Measurements from ENCODE around the gene RPP38. TPM values are rescaled to one million over a fixed set of nuclear protein-coding genes. Genes with fewer than 3 reads are reported as not detected.

RPP38 gene
- total RNA-seq, 2 donors from 2014 or later = 9.3 to 18.3 TPM

DNA sequence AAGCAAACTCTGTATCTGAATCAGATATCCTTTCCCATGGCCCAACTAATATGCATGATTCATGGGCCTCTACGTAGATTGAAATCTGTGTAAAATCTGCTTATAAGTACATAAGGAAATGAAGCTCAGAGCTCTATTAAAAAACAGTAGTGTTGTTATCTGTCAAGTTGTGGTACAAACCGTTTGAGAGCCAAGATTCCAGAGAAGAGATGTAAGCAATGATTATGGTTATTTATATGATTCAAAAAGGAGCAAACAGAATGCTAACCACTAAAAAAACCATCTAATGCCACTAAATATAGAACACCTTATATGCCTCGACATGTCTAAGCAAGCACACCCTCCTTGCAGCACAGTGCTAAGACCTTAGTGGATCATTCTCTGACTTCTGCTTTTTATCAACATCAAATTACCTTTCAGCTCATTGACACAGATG is 26.6 kb downstream of the RPP38 start:
- Mint-ChIP-seq H3K9me3 (no peaks in the 10 kb centered on the region), H3K27ac (peak overlapping the region; percentile 95), H3K4me1 (peaks cover 24% of the 10 kb centered on the region), H3K27me3 (no peaks in the 10 kb centered on the region), H3K4me3 (peak overlapping the region; percentile 65), H3K36me3 (ENCODE audit: low read depth) (peaks cover 57% of the 10 kb centered on the region)
- ATAC-seq (replicated peaks) = peak; percentile 82

DNA sequence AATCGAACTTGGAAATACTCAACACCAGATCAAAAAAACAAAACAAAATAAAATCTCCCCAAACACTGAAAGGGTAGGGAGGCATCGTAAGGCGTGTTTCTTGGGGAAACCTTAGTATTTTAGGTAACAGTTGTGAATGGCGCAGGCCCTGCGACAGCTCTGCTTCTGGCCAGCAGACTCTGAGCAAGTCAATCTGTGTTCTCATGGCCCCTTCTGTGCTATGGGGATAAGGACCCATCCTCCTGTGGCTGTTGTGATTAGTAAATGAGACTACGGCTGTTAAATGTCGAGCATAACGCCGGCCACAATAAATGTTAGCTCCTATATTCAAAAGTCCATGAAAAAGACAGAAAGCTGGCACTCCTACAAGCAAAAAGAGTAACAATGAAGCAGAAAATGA is 27.0 kb downstream of the RPP38 start:
- Mint-ChIP-seq H3K27ac (peak overlapping the region; percentile 95), H3K36me3 (ENCODE audit: low read depth) (peaks cover 60% of the 10 kb centered on the region), H3K4me1 (peaks cover 24% of the 10 kb centered on the region), H3K27me3 (no peaks in the 10 kb centered on the region), H3K9me3 (no peaks in the 10 kb centered on the region), H3K4me3 (peak overlapping the region; percentile 65)
- ATAC-seq (replicated peaks) = no peak

DNA sequence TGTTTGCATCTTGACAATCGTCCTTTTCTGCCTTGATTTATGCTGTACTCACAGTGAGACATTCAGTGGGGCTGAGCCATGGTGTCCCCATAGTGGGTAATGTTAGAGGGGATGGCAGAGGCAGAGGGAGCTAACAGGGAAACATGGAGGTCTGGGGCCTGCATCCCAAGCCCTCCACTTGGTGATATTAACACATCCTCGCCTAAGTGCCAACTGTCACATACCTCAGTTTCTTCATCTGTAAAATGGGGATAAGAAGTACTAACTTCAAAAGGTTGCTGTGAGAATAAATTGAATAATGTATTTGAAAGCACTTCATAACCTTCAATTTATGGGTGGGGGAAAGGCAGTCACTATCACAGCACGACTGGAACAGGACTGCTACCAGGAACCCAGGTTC is 27.8 kb downstream of the RPP38 start:
- ATAC-seq (replicated peaks) = no peak
- peaks cover 20% of the 10 kb centered on the region for H3K4me1 Mint-ChIP-seq
- no peaks in the 10 kb centered on the region for H3K9me3 Mint-ChIP-seq
- peak overlapping the region; percentile 65 for H3K4me3 Mint-ChIP-seq
- peak overlapping the region; percentile 95 for H3K27ac Mint-ChIP-seq
- H3K36me3 Mint-ChIP-seq (ENCODE audit: low read depth) = peaks cover 67% of the 10 kb centered on the region
- no peaks in the 10 kb centered on the region for H3K27me3 Mint-ChIP-seq

DNA sequence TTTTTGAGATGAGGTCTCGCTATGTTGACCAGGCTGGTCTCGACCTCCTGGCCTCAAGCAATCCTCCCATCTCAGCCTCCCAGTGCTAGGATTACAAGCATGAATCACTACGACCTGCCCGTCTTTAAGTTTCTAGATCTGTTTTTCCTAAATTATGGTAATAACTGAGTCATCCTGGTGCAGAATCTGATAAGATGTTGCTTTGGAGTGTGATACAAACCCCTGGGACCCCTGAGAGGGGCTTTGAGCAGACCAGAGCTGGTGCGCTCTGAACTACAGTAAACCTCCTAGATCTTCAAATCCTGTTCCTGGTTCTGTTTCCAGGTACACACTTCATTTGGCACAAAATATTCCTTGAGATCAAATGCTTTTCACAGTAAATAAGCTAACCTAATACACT is 34.2 kb downstream of the RPP38 start:
- no peak for ATAC-seq (replicated peaks)
- Mint-ChIP-seq H3K9me3 (no peaks in the 10 kb centered on the region), H3K36me3 (ENCODE audit: low read depth) (peaks cover 89% of the 10 kb centered on the region), H3K27ac (no peak overlapping the region), H3K27me3 (no peaks in the 10 kb centered on the region), H3K4me1 (no peaks in the 10 kb centered on the region), H3K4me3 (no peak overlapping the region)

DNA sequence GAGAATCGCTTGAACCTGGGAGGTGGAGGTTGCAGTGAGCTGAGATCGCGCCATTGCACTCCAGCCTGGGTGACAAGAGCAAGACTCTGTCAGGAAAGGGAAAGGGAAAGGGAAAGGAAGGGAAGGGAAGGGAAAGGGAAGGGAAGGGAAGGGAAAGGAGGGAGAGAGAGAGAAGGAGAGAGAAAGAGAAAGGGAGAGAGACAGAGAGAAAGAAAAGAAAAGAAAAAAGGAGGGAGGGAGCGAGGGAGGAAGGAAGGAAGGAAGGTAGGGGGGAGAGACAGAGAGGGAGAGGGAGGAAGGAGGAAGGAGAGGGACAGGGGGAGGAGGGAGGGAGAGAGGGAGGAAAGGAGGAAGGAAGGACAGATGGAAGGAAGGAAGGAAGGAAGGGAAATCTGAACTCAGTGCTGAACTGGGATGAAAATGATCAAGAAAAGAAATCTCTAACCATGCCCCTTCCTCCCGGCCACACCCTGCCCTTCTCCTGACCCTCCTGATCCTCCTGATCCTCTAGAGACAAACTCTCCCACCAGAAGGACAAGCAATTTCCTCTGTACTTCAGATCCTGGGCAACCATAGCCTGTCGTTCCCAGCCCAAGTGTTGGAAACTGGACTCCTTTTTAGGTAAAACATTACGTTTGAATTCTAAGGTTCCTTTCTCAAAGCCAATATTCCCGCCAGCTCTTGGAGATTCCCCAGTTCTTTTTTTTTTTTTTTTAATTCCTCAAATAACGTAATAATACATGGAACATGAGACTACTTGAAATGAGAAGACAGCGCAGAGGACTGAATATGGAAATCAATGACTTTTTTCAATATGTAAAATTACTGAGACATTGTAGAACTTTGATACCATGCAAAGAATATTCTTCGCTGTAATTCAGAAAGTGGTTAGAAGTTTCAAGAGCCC is 39.2 kb downstream of the RPP38 start:
- no peak for ATAC-seq (replicated peaks)
- H3K4me3 Mint-ChIP-seq = no peak overlapping the region
- H3K4me1 Mint-ChIP-seq = peaks cover 11% of the 10 kb centered on the region
- peak overlapping the region; percentile 33 for H3K27ac Mint-ChIP-seq
- peaks cover 95% of the 10 kb centered on the region for H3K36me3 Mint-ChIP-seq (ENCODE audit: low read depth)
- no peaks in the 10 kb centered on the region for H3K9me3 Mint-ChIP-seq
- H3K27me3 Mint-ChIP-seq = no peaks in the 10 kb centered on the region

DNA sequence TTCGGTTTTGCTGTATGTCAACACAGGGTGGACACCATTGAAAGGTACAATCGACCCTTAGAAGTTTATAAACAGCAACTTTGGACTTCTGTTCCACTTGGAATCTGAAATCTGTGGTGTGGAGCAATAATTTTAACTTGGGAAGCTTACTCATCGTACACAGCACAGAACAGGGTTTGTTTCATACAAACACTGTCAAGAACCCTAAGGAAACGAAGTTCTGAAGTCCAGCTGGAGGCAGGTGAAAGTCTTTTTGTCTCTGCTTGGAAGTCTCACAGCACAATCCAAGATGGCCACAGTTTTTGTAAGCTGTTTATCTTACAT is 39.8 kb downstream of the RPP38 start:
- peaks cover 17% of the 10 kb centered on the region for H3K4me1 Mint-ChIP-seq
- peak overlapping the region; percentile 33 for H3K27ac Mint-ChIP-seq
- H3K27me3 Mint-ChIP-seq = no peaks in the 10 kb centered on the region
- H3K36me3 Mint-ChIP-seq (ENCODE audit: low read depth) = peaks cover 92% of the 10 kb centered on the region
- ATAC-seq (replicated peaks) = no peak
- no peaks in the 10 kb centered on the region for H3K9me3 Mint-ChIP-seq
- no peak overlapping the region for H3K4me3 Mint-ChIP-seq

DNA sequence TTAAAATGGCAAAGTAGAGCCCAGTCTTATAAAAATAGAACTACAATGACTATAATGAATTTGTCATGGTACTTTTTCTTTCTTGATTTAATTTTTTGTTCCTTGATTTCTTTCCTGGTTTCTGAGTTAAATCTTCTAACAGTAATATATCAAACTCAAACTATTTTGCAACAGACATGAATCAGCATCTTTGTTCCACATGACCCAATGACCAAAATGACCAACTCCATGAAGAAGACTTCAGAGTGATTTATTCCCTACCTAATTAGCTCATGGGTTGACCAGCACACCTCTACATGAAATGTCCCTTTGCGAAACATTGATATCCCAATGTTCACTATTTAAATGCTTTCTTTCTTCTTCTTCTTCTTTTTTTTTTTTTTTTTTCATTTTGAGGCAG is 40.5 kb downstream of the RPP38 start:
- no peak overlapping the region for H3K4me3 Mint-ChIP-seq
- H3K27ac Mint-ChIP-seq = no peak overlapping the region
- H3K36me3 Mint-ChIP-seq (ENCODE audit: low read depth) = peaks cover 88% of the 10 kb centered on the region
- H3K9me3 Mint-ChIP-seq = no peaks in the 10 kb centered on the region
- H3K27me3 Mint-ChIP-seq = no peaks in the 10 kb centered on the region
- no peak for ATAC-seq (replicated peaks)
- H3K4me1 Mint-ChIP-seq = peaks cover 18% of the 10 kb centered on the region

DNA sequence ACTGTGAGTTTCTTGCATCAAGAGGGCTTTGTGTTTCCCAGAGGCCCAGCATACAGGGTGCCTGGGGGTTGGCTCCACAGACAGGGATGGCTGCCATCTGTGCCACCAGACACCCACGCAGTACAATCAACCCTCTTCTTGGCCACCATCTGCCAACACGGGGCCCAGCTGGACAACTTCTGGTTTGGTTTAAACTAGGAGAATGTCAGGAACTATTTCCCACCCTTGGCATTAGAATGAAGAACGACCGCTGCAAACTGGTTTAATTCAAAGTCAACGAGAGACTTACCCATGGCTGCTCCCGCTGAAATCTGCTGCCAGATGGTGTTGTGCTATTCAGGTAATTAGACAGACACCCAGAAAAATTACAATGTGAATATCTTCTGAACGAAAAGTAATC is 43.5 kb downstream of the RPP38 start:
- H3K4me3 Mint-ChIP-seq = peak overlapping the region; percentile 58

DNA sequence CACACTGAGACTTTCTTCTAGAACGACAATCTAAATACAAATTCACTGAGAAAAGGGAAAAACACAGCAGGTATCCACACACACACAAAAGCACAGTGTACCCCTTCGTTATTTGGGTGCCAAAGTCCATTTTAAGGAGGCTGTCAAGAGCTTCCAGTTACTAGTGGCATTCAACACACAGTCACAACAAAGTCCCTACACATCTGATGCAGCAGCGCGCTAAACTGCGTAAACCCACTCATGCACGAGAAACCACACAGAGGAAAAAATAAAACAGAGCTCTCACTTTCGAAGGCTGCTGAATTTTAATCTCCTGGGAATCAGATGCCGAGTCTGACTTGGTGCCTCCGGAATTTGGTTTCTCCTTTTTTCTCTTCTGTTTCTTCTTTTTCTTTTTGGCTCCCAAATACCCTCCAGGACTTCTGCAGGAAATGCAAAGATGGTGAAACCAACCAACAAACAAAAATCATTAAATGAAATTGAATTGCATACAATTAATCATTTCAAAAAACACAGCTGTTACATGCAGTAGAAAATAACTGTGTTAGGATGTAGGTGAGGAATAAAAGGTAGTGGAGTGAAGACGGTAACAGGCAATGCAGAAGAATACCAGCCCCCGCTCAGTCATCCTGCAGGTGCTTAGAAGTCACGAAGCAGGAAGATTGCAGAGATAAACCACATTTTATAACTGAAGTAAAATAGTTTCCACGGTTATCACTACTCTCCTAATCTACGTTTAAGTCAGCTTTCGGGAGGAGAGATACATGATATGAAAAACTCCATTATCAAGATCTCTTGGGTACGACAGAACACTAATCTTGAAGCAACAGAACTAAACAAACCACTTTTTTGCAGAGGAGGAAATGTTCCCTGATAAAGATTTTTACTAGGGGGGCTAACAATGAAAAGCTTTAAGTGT is 44.2 kb downstream of the RPP38 start:
- Mint-ChIP-seq H3K27me3 (no peaks in the 10 kb centered on the region), H3K4me1 (peaks cover 28% of the 10 kb centered on the region), H3K36me3 (ENCODE audit: low read depth) (peaks cover 51% of the 10 kb centered on the region), H3K9me3 (no peaks in the 10 kb centered on the region), H3K4me3 (peak overlapping the region; percentile 58), H3K27ac (peak overlapping the region; percentile 43)
- peak; percentile 91 for ATAC-seq (replicated peaks)

More for the DNA sequence above, 43.5 kb downstream of the RPP38 start:
- Mint-ChIP-seq H3K4me1 (peaks cover 22% of the 10 kb centered on the region), H3K27me3 (no peaks in the 10 kb centered on the region), H3K36me3 (ENCODE audit: low read depth) (peaks cover 58% of the 10 kb centered on the region), H3K9me3 (no peaks in the 10 kb centered on the region), H3K27ac (peak overlapping the region; percentile 43)
- no peak for ATAC-seq (replicated peaks)

DNA sequence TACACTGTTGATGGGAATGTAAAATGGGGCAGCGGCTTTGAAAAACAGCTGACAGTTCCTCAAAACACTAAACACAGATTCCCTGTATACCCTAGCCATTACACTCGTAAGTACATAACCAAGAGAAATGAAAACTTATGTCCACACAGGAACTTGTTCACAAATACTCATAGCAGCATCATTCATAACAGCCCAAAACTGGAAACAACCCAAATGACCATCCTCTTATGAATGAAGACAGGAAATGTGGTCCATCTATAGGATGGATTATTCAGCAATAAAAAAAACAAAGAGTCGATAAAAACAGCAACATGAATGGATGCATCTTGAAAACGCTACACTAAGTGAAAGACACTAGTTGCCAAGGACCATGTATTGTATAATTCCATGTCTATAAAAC is 47.6 kb downstream of the RPP38 start:
- Mint-ChIP-seq H3K9me3 (no peaks in the 10 kb centered on the region), H3K27ac (no peak overlapping the region), H3K4me1 (peaks cover 25% of the 10 kb centered on the region), H3K36me3 (ENCODE audit: low read depth) (peaks cover 19% of the 10 kb centered on the region), H3K4me3 (no peak overlapping the region), H3K27me3 (no peaks in the 10 kb centered on the region)
- ATAC-seq (replicated peaks) = no peak

DNA sequence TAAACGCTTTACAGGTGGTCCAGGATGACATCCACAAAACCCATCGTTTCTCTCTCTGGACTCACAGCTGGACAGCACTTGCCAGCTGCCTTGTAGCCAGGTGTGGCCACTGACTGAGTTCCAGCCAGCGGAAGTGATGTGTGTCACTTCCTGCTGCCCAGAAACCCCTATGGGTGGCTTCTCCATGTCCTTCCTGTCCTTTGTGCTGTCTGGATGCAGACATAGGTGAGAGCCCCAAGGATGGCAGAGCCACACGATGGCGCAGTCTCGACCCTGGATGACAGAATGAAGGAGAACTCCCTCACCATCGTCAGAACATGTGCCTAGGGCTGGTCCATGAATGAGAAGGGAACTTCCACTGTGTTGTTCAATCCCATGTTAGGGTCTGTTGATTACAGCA is 49.2 kb downstream of the RPP38 start:
- no peaks in the 10 kb centered on the region for H3K27me3 Mint-ChIP-seq
- H3K27ac Mint-ChIP-seq = peak overlapping the region; percentile 69
- no peaks in the 10 kb centered on the region for H3K9me3 Mint-ChIP-seq
- peaks cover 3% of the 10 kb centered on the region for H3K36me3 Mint-ChIP-seq (ENCODE audit: low read depth)
- H3K4me1 Mint-ChIP-seq = peaks cover 21% of the 10 kb centered on the region
- no peak overlapping the region for H3K4me3 Mint-ChIP-seq
- no peak for ATAC-seq (replicated peaks)

DNA sequence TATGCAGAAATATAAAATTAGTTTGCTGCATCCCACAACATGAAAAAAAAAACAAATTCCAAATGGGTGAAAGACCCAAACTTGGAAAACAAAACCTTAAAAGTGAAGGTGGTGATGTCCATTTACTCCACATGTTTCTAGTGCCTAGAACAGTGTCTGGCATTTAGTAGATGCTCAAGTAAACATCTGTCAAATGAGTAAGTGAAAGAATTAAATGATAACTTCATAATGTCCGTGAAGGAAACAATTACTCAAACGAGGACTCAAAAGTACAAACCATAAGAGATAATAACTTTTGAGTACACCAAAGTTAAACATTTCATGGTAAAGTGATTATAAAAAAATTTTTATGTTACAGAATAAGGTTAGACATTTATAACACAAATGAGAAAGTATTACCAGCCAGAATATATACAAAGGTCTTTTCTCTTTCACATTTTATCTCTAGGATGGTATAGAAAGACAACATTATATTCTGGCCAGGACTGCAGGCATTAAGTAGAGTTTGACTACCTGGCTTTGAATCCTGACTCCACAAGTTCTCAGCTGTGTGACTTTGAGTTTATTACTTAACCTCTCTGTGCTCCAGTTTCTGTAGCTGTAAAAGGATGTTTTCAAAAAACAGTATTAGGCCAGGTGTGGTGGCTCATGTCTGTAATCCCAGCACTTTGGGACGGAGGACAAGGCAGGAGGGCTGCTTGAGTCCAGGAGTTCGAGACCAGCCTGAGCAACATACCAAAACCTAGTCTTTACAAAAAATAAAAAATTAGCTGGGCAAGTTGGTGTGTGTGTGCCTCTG is 50.6 kb downstream of the RPP38 start:
- H3K27me3 Mint-ChIP-seq = no peaks in the 10 kb centered on the region
- no peaks in the 10 kb centered on the region for H3K36me3 Mint-ChIP-seq (ENCODE audit: low read depth)
- H3K4me3 Mint-ChIP-seq = no peak overlapping the region
- peak; percentile 51 for ATAC-seq (replicated peaks)
- no peak overlapping the region for H3K27ac Mint-ChIP-seq
- no peaks in the 10 kb centered on the region for H3K9me3 Mint-ChIP-seq
- H3K4me1 Mint-ChIP-seq = peaks cover 19% of the 10 kb centered on the region

DNA sequence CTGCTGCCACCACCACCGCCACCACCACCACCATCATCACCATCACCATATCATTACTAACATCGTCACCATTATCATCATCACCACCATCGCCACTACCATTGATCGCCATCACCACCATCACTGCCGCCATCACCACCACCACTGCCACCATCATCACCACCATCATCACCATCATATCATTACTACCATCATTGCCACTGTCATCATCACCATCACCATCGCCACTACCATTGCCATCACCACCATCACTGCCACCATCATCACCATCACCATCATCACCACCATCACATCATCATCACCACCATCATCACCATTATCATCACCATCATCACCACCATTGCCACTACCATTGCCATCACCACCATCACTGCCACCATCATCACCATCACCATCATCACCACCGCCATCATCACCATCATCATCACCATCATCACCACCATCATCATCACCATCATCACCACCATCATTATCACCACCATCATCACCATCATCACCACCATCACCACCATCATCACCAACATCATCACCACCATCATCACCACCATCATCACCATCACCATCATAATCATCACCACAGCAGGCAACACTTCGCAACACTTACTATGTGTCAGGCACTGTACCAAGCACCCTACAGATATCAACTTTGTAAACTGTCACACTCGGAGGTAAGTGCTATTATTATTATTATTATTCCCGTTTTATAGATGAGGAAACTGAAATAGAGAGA is 52.1 kb downstream of the RPP38 start:
- H3K36me3 Mint-ChIP-seq (ENCODE audit: low read depth) = no peaks in the 10 kb centered on the region
- no peak for ATAC-seq (replicated peaks)
- H3K4me3 Mint-ChIP-seq = no peak overlapping the region
- no peaks in the 10 kb centered on the region for H3K9me3 Mint-ChIP-seq
- H3K4me1 Mint-ChIP-seq = peaks cover 19% of the 10 kb centered on the region
- no peaks in the 10 kb centered on the region for H3K27me3 Mint-ChIP-seq
- no peak overlapping the region for H3K27ac Mint-ChIP-seq

DNA sequence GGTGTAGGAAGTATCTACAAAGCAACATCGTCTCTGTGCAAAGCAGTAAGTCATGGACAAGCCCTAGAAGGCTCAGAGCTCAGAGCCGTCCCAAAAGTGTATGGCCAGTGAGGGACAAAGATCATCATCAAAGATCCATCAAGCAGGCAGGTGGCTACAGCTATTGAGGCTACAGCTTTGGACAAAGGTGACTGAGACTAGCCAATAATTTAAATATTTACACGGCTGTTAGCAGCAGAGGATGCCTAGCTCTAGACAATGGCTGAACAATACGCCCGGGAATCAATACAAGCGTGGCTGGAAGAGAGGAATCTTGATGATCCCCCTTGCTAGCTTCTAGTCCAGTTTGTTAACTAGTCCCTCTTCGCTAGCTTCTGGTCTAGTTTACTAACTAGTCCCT is 53.4 kb downstream of the RPP38 start:
- no peaks in the 10 kb centered on the region for H3K27me3 Mint-ChIP-seq
- H3K4me1 Mint-ChIP-seq = peaks cover 15% of the 10 kb centered on the region
- no peak for ATAC-seq (replicated peaks)
- no peak overlapping the region for H3K4me3 Mint-ChIP-seq
- no peaks in the 10 kb centered on the region for H3K9me3 Mint-ChIP-seq
- H3K36me3 Mint-ChIP-seq (ENCODE audit: low read depth) = no peaks in the 10 kb centered on the region
- H3K27ac Mint-ChIP-seq = no peak overlapping the region

All from activated T-helper 17 cell treated with anti-CD3 and anti-CD28 coated beads, Interleukin-2, amount 50 U/mL, for 72 hours (primary cell).